Eye (tissue), 1 donor: ENCODE results near the gene SAFB.
A peak's percentile ranks its signal among the peaks of the same experiment; 100 is the strongest.

Source experiments
- DNase-seq: peaks from one replicate; pipeline ENCODE4 v3.0.0-alpha.2; 2015

Gene SAFB

DNA sequence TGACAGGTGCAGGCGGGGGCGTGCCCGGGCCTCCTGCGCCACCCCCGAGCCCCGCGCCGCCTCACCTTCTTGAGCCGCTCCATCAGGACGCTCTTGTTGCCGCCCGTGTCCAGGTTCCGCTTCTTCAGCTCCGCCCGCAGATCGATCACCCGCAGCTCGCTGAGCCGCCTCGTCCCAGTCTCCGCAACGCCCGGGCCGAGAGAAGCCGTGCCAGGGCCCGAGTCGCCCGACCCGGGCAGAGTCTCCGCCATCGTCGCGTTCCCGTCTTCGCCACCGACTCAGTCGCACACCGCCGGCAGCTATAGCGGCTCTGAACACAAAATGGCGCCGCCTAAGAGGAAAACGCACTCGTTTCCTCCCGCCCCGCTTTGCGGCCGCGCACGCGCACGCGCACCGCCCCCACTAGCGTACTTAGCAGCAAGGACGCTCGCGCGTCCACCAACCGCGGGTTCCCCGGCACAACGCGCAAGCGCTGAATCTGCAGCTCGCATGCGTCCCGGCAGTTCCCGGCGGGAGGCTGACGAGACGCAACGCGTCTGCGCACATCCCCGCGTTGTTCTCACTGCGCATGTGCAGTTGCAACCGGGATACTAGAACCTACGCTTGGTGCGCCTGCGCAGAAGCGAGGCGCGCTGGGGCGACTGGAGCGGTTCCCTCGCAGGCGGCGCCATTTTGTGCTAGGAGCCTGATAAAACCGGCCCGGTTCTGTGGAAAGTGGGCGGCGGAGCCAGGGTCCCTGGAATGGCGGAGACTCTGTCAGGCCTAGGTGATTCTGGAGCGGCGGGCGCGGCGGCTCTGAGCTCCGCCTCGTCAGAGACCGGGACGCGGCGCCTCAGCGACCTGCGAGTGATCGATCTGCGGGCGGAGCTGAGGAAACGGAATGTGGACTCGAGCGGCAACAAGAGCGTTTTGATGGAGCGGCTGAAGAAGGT, at the start of gene SAFB, which contains the start of gene SAFB2:
SAFB (plus strand) TSS at position 619 of the 932 bp plus-strand sequence; CDS start at position 742, 123 bp downstream.
SAFB2 (minus strand) TSS at position 312 of the 932 bp plus-strand sequence; CDS start at position 251, 61 bp downstream.
- DNase-seq = peak; percentile 100

DNA sequence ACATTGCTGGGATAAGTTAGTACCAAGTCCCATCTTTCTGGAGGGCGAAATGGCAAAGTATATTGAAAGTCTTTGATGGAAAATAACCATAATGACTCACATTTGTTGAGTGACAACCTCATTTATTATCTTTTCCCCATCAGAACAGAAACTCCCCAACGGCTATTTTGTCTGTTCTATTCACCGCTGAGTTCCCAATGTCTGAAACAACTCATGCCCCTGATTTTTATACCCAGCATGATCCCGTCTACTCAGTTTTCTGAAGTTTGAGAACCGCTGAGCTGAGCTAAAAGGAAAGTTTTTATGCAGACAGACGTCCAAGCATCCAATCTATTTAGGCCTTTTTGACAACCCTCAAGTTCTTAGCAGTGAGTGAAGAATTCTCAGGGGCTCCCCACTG, 47.3 kb upstream of the SAFB start:
- DNase-seq = no peak

DNA sequence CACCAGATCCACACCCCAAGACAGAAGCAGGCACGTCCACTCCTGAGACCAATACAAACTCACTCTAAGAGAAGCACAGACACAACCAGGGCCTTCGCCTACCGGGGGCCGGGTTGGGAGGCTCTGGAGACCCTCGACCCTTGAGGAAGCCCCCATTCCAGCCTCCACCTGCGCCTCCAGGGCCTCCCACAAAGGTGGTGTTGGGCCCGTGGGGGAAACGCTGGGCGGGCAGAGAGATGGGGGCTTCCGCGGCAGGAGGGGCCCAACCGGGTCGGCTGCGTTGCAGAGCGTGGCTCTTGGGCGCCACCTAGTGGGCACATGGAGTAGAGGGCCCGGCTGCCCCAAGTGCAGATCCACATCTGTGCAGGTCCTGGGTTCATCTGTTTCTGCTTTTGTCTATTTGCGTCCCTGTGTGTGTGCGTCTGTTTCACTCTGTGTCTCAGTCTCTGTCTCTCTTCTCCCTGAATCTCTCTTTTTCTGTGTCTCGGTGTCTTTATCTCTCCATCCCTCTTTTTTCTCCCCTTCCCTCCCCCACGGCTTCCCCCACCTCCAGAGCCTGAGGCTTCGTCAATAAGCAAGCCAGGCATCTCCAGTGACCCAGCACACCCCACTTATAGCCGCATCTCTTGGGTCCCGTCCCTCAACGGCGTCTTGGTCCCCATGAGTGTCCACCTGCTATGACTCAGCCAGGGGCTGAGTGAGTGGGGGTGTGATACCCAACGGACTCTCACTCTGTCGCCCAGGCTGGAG, 44.6 kb upstream of the SAFB start:
- peak; percentile 92 for DNase-seq

- no peak for DNase-seq
Observed at GRCh38 chr19:5579286-5579685, 43.6 kb upstream of the SAFB start.

DNA sequence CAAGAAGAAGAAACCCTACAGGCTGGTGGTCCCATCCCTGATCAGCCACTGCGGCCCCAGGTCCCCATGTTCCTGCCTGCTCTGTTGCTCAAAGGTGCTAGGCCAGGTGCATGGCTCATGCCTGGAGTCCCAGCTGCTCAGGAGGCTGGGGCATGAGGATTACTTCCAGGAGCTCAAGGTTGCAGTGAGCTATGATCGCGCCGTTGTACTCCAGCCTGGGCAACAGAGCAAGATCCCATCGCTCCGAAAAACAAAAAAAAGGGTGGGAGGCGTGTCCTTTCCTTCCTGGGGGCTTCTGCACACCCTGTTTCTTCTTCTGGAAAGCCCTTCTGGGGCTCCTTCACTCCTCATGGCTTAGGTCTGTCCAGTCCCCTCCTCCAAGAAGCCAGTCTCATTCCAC, 43.2 kb upstream of the SAFB start:
- DNase-seq = no peak

GRCh38 chr19:5580161-5580571, 42.7 kb upstream of the SAFB start:
- DNase-seq = peak; percentile 32

- DNase-seq = peak; percentile 89
Observed at GRCh38 chr19:5585461-5586299, 37.2 kb upstream of the SAFB start.

DNA sequence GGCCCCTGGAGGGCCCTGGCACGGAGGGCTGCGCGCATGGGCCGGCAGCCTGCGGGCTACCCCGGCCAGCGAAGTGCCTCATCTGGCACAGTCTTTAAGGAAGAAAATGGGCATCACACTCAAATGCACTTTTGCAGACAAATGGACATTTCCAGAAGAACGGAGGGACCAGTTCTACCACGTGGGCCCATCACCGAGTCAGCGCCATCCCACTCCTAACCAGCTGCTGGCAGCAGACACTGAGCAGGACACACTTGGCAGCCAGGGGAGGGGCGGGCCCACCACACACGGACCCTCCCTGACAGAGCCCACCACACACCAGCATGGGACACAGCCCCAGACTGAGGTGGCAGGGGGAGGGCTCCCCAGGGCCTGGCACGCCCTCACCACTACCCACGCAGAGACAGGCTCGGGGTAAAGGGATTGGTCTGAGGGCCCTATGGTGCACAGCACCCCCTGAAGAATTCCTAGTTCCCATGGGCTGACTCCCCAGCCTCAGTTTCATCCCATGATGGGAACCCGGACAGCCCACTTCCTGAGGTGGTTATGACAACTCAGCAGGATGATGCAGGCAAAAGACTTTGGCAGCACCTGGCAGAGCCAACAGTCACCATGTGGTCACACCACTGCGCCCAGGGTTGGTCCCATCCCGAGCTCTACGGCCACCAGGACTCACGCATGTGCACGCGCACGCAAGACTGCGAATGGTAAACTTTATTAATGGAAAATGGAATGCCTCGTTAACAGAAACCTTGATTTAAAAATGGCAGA, 36.4 kb upstream of the SAFB start:
- no peak for DNase-seq

- DNase-seq = no peak
Observed at GRCh38 chr19:5587071-5587455, 35.8 kb upstream of the SAFB start.

DNA sequence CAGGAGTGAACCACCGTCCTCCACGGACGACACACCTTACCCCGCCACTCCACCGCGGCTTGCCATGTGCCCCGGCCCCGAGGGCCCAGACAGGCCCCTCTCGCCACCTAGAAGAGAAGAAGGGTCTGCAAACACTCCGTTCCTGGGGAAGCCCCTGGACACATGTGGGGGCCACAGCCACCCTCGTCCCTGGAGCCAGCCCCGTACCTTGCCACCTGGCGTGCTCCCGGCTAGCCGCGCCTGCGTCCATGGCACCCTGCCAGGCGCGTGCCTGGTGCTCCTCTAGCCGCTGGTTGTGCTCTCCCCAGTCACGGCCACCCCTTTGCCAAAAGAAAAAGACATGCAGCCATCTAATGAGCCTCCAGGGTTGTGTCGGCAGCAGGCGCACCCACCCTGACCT, 35.2 kb upstream of the SAFB start:
- no peak for DNase-seq

DNA sequence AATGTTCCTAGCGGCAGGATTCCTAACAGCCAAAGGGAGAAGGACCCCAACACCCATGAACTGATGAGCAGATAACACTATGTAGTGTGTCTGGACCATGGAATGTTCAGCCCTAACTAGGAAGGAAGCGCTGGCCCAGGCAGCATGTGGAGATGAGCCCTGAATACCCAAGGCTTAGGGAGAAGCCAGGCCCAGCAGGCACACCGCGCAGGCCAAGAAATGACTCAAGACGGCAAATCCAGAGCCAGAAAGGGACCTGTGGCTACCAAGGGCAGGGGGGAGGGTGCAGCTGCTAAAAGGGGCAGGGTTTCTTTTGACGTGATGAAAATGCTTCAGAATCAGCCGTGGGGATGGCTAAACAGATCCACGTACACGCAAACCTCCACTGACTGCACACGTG, 34.4 kb upstream of the SAFB start:
- DNase-seq = no peak

GRCh38 chr19:5588906-5589676, 33.8 kb upstream of the SAFB start:
- no peak for DNase-seq

- DNase-seq = no peak
Observed at GRCh38 chr19:5590151-5590864, 32.6 kb upstream of the SAFB start.

DNA sequence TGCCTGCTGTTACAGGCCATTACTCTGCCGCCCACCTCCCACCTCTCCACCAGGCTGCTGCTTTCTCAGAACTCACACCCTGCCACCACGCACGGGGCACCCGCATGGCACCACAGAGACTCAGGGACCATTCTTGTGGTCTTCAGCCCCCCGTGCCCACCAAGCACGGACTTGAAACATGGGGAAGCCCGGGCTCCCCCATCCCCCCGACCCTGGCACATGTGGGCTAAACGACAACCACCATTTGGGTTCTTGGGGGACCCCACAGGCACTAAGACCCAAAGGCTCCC, 32.1 kb upstream of the SAFB start:
- DNase-seq = no peak

GRCh38 chr19:5591476-5591875, 31.4 kb upstream of the SAFB start:
- no peak for DNase-seq

- DNase-seq = no peak
Observed at GRCh38 chr19:5592531-5593342, 30.1 kb upstream of the SAFB start.

- DNase-seq = peak; percentile 42
Observed at GRCh38 chr19:5593343-5594255, 29.3 kb upstream of the SAFB start.

DNA sequence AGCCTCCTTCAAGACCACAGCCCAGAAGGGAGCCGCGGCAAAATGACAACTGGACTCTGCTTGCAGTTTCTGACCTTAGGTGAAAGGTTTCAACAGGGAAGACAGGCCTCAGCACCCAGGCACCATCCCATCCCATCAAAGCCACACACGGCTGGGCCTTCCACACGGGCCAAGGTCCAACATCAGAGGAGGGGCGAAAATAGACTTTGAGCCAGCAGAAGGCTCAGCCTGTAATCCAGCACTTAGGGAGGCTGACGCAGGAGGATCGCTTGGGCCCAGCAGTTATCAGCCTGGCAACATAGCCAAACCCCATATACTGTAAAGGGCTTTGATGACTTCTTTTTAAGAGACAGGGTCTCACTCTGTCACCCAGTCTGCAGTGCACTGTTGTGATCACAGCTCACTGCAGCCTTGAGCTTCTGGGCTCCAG, 28.3 kb upstream of the SAFB start:
- no peak for DNase-seq

GRCh38 chr19:5595129-5595528, 27.8 kb upstream of the SAFB start:
- no peak for DNase-seq
